OCI-LY1 (cell line): ENCODE measurements around the gene NUP93.

Experiments
- H2AFZ ChIP-seq: fragments of 200-600 bp; sonication (generic), shearing (Covaris generic); 2 replicates; pipeline ENCODE4 v1.6.0; 2014; ENCODE audit warnings: antibody characterized with exemption, mild to moderate bottlenecking, low read length
- H3F3A ChIP-seq: fragments of 200-600 bp; sonication (generic), shearing (Covaris generic); 2 replicates; pipeline ENCODE4 v1.6.0; 2014; ENCODE audit warnings: mild to moderate bottlenecking, antibody characterized with exemption, low read length, moderate library complexity; ENCODE audit not compliant: insufficient read depth
- H3K27ac ChIP-seq: fragments of 200-600 bp; sonication (generic); 2 replicates; pipeline ENCODE4 v1.5.1; 2014; ENCODE audit warnings: low read length, mixed run types, mild to moderate bottlenecking, low read depth; ENCODE audit not compliant: poor library complexity, severe bottlenecking
- H3K27me3 ChIP-seq: fragments of 200-600 bp; sonication (generic); 2 replicates; pipeline ENCODE4 v1.6.0; 2014; ENCODE audit warnings: antibody characterized with exemption, mild to moderate bottlenecking, low read length, moderate library complexity; ENCODE audit not compliant: insufficient read depth
- H3K36me3 ChIP-seq: fragments of 200-600 bp; sonication (generic); 2 replicates; pipeline ENCODE4 v1.6.1; 2014; ENCODE audit warnings: mild to moderate bottlenecking, antibody characterized with exemption, low read length, moderate library complexity, mixed read lengths; ENCODE audit not compliant: insufficient read depth
- H3K4me1 ChIP-seq: fragments of 200-600 bp; sonication (generic); 2 replicates; pipeline ENCODE4 v1.5.1; 2014; ENCODE audit warnings: mild to moderate bottlenecking, low read length, moderate library complexity; ENCODE audit not compliant: insufficient read depth, severe bottlenecking
- H3K4me2 ChIP-seq: fragments of 200-600 bp; sonication (generic), shearing (Covaris generic); 2 replicates; pipeline ENCODE4 v1.6.1; 2014; ENCODE audit warnings: low read length
- H3K4me3 ChIP-seq: fragments of 200-600 bp; sonication (generic); 2 replicates; pipeline ENCODE4 v1.5.1; 2014; ENCODE audit warnings: low read length, low read depth, mild to moderate bottlenecking, mixed read lengths; ENCODE audit not compliant: poor library complexity, severe bottlenecking
- H3K79me2 ChIP-seq: fragments of 200-600 bp; shearing (Covaris generic); 2 replicates; pipeline ENCODE4 v1.6.1; 2016; ENCODE audit warnings: mixed run types, low read length, mixed read lengths; ENCODE audit not compliant: insufficient read depth
- H3K9ac ChIP-seq: fragments of 200-600 bp; sonication (generic), shearing (Covaris generic); 2 replicates; pipeline ENCODE4 v1.6.1; 2014; ENCODE audit warnings: mild to moderate bottlenecking, low read length, mixed read lengths
- H3K9me2 ChIP-seq: fragments of 200-600 bp; sonication (generic), shearing (Covaris generic); 2 replicates; pipeline ENCODE4 v1.6.1; 2014; ENCODE audit warnings: low read depth, mild to moderate bottlenecking, low read length, mixed read lengths
- H3K9me3 ChIP-seq: fragments of 200-600 bp; shearing (Covaris generic); 2 replicates; pipeline ENCODE4 v1.6.1; 2014; ENCODE audit warnings: low read length, mixed read lengths
- H4K20me1 ChIP-seq: fragments of 200-600 bp; sonication (generic), shearing (Covaris generic); 2 replicates; pipeline ENCODE4 v1.6.0; 2016; ENCODE audit warnings: mild to moderate bottlenecking, low read length; ENCODE audit not compliant: insufficient read depth
- EZH2 ChIP-seq: fragments of 200-600 bp; sonication (generic), shearing (Covaris generic); IDR thresholded peaks from 2 replicates; pipeline ENCODE4 v1.8.0; 2017; ENCODE audit warnings: borderline replicate concordance, mixed run types, mild to moderate bottlenecking, antibody characterized with exemption, low read length, moderate library complexity, mixed read lengths
- TF ChIP-seq, protein P1 (sequence below): fragments of 200-600 bp; sonication (generic), shearing (Covaris generic); IDR thresholded peaks from 2 replicates; pipeline ENCODE4 v1.5.1; 2017; ENCODE audit warnings: mild to moderate bottlenecking, antibody characterized with exemption, low read length, moderate library complexity, mixed read lengths

Gene NUP93

GRCh38 chr16:56886296-56886695 lies 156.4 kb downstream of the NUP93 start:
- Histone ChIP-seq H3K9me2 (no peaks in the 10 kb centered on the region), H2AFZ (no peak overlapping the region), H3K36me3 (no peaks in the 10 kb centered on the region), H3K4me1 (peaks cover 9% of the 10 kb centered on the region), H3K9me3 (no peaks in the 10 kb centered on the region), H3K4me3 (no peak overlapping the region), H3K79me2 (no peaks in the 10 kb centered on the region), H3K9ac (no peak overlapping the region), H3K27ac (no peak overlapping the region), H3F3A (no peaks in the 10 kb centered on the region), H3K4me2 (no peak overlapping the region), H4K20me1 (no peaks in the 10 kb centered on the region), H3K27me3 (peaks cover under 1% of the 10 kb centered on the region; the same call in 1 of the 2 replicates)
- no peak for TF ChIP-seq EZH2
- TF ChIP-seq, protein P1, sequence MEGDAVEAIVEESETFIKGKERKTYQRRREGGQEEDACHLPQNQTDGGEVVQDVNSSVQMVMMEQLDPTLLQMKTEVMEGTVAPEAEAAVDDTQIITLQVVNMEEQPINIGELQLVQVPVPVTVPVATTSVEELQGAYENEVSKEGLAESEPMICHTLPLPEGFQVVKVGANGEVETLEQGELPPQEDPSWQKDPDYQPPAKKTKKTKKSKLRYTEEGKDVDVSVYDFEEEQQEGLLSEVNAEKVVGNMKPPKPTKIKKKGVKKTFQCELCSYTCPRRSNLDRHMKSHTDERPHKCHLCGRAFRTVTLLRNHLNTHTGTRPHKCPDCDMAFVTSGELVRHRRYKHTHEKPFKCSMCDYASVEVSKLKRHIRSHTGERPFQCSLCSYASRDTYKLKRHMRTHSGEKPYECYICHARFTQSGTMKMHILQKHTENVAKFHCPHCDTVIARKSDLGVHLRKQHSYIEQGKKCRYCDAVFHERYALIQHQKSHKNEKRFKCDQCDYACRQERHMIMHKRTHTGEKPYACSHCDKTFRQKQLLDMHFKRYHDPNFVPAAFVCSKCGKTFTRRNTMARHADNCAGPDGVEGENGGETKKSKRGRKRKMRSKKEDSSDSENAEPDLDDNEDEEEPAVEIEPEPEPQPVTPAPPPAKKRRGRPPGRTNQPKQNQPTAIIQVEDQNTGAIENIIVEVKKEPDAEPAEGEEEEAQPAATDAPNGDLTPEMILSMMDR, result no peak

DNA sequence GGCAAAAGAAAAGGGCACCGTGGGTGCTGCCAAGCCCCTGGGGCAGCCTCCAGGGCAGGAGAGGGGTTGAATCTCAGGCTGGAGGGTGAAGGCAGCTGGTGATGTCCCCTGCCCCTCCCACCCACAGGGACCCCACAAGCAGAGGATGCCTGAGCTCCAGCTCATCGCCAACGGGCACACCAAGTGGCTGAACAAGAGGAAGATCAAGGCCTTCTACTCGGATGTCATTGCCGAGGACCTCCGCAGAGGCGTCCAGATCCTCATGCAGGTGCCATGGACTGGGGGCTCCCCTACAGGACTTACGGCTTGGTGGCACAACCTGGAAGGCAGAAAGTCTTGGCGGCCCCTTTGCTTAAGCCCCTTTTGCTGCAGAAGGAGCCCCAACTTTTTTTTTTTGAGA lies 156.9 kb downstream of the NUP93 start:
- Histone ChIP-seq H3K9ac (no peak overlapping the region), H2AFZ (no peak overlapping the region), H3K9me2 (no peaks in the 10 kb centered on the region), H3F3A (no peaks in the 10 kb centered on the region), H3K9me3 (no peaks in the 10 kb centered on the region), H4K20me1 (no peaks in the 10 kb centered on the region), H3K36me3 (no peaks in the 10 kb centered on the region), H3K4me2 (no peak overlapping the region), H3K4me3 (no peak overlapping the region), H3K4me1 (peaks cover 9% of the 10 kb centered on the region), H3K79me2 (no peaks in the 10 kb centered on the region), H3K27ac (no peak overlapping the region), H3K27me3 (peaks cover 6% of the 10 kb centered on the region; the same call in 1 of the 2 replicates)
- TF ChIP-seq, protein P1, result no peak
- no peak for TF ChIP-seq EZH2

- no peaks in the 10 kb centered on the region for H3K36me3 ChIP-seq
- no peaks in the 10 kb centered on the region for H3K9me2 ChIP-seq
- no peak overlapping the region for H2AFZ ChIP-seq
- no peak overlapping the region for H3K9ac ChIP-seq
- no peak overlapping the region for H3K27ac ChIP-seq
- H3K79me2 ChIP-seq, result no peaks in the 10 kb centered on the region
- TF ChIP-seq EZH2, result no peak
- TF ChIP-seq, protein P1, result no peak
- H3K4me1 ChIP-seq, result peaks cover 9% of the 10 kb centered on the region
- peaks cover 6% of the 10 kb centered on the region; the same call in 1 of the 2 replicates for H3K27me3 ChIP-seq
- no peaks in the 10 kb centered on the region for H3F3A ChIP-seq
- no peak overlapping the region for H3K4me3 ChIP-seq
- no peaks in the 10 kb centered on the region for H3K9me3 ChIP-seq
- 0 out of 2 replicates have a peak overlapping the region, but pooled peaks have one; percentile 2 for H3K4me2 ChIP-seq
- H4K20me1 ChIP-seq, result no peaks in the 10 kb centered on the region
Measured at GRCh38 chr16:56888806-56889205, 158.9 kb downstream of the NUP93 start.
